A673 (cell line): ENCODE data around the gene PRIMPOL. TPM values are rescaled to one million over a fixed set of nuclear protein-coding genes. Genes with fewer than 3 reads are reported as not detected.
A peak's percentile ranks its signal among the peaks of the same experiment; 100 is the strongest.

Experiments
- BruUV-seq: library from RNA; stranded (reverse); fragments of 400-500 nt; replicated peaks from 2 replicates; lab custom pipeline; 2021; lab: Mats Ljungman, UMichigan
- CTCF ChIA-PET: fragments of 300-600 bp; sonication (Branson Sonifier 250); formaldehyde crosslinking; loops from one replicate; lab custom pipeline; 2022; ENCODE audit warnings: antibody characterized with exemption; lab: Charles Lee
- POLR2A ChIA-PET: fragments of 300-600 bp; sonication (Branson Sonifier 250); formaldehyde crosslinking; loops from one replicate; lab custom pipeline; 2022; ENCODE audit warnings: antibody characterized with exemption; ENCODE audit not compliant: low non-redundant PET; lab: Charles Lee
- DNase-seq: peaks from one replicate; pipeline ENCODE4 v3.0.0-alpha.2; 2015; ENCODE audit warnings: low spot score
- H3K27ac ChIP-seq: fragments of 200-600 bp; sonication (generic); 2 replicates; pipeline ENCODE4 v1.5.1; 2016; ENCODE audit warnings: mixed run types, low read depth, mild to moderate bottlenecking, mixed read lengths, antibody characterized with exemption, low read length; ENCODE audit not compliant: poor library complexity, severe bottlenecking
- H3K27me3 ChIP-seq: fragments of 200-600 bp; sonication (generic); replicated peaks from 2 replicates; pipeline ENCODE4 v1.6.1; 2017; ENCODE audit warnings: mixed run types, low read depth, mild to moderate bottlenecking, mixed read lengths, antibody characterized with exemption, low read length; ENCODE audit not compliant: insufficient read depth, poor library complexity
- H3K36me3 ChIP-seq: fragments of 200-600 bp; sonication (generic); 2 replicates; pipeline ENCODE4 v1.6.1; 2016; ENCODE audit warnings: mixed run types, mild to moderate bottlenecking, mixed read lengths, antibody characterized with exemption, low read length; ENCODE audit not compliant: insufficient read depth, poor library complexity, severe bottlenecking
- H3K4me1 ChIP-seq: fragments of 200-600 bp; sonication (generic); 2 replicates; pipeline ENCODE4 v1.6.1; 2017; ENCODE audit warnings: mixed run types, mild to moderate bottlenecking, mixed read lengths, antibody characterized with exemption, low read length; ENCODE audit not compliant: insufficient read depth, poor library complexity, severe bottlenecking
- H3K4me3 ChIP-seq: fragments of 200-600 bp; sonication (generic); 2 replicates; pipeline ENCODE4 v1.5.1; 2016; ENCODE audit warnings: low read depth, mixed run types, mild to moderate bottlenecking, mixed read lengths, low read length; ENCODE audit not compliant: poor library complexity, severe bottlenecking
- H3K9me3 ChIP-seq: fragments of 200-600 bp; sonication (generic); 2 replicates; pipeline ENCODE4 v1.6.1; 2016; ENCODE audit warnings: mixed run types, low read depth, mild to moderate bottlenecking, mixed read lengths, antibody characterized with exemption, low read length; ENCODE audit not compliant: poor library complexity, severe bottlenecking
- EZH2 ChIP-seq: fragments of 200-600 bp; sonication (generic); IDR thresholded peaks from 2 replicates; pipeline ENCODE4 v1.6.1; 2017; ENCODE audit warnings: borderline replicate concordance, low read depth, mild to moderate bottlenecking, mixed read lengths, antibody characterized with exemption, low read length; ENCODE audit not compliant: poor library complexity, severe bottlenecking
- intact Hi-C: fragments of 100-400 bp; cut with micrococcal nuclease; formaldehyde crosslinking; loops from one replicate; pipeline ENCODE4 v1.10.0; 2022; ENCODE audit not compliant: unreplicated experiment
- total RNA-seq: library from RNA; stranded (reverse); gene quantifications from 2 replicates; pipeline ENCODE4 v1.2.3, GENCODE V29; 2021
- TF ChIP-seq, protein P1 (sequence below): fragments of 300-800, 200-600 bp; sonication (generic); conservative IDR thresholded peaks from 2 replicates; pipeline ENCODE4 v1.5.1; 2017; ENCODE audit warnings: low read depth, mild to moderate bottlenecking, antibody characterized with exemption, low read length, moderate library complexity, mixed read lengths

The PRIMPOL gene
- total RNA-seq, 1 experiment from 2014 or later: 25.7 TPM

DNA sequence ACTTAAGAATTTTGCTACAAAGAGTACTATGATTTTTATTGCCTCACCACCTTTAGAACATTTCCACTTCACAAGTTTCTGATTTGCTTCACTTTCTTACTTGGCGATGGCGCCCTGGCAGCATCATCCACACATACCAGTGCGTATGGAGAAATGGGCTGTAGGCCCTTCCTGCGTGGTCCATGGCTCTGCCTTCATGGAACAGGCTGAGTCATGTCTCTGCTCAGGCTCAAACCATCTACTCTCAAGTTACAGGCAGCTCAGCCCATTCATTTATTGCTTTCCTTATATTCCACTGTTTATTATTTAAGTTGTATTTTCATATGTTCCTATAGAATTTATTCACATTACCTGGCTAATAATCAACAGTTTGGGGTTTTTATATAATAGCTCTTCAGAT is 21.4 kb upstream of the PRIMPOL start:
- H3K36me3 ChIP-seq: peaks cover 54% of the 10 kb centered on the region
- ChIA-PET POLR2A (no interaction called here), CTCF (no interaction called here)
- H3K4me1 ChIP-seq: no peaks in the 10 kb centered on the region
- no peak overlapping the region for H3K4me3 ChIP-seq
- BruUV-seq: TSS peak; percentile 54
- TF ChIP-seq, protein P1, sequence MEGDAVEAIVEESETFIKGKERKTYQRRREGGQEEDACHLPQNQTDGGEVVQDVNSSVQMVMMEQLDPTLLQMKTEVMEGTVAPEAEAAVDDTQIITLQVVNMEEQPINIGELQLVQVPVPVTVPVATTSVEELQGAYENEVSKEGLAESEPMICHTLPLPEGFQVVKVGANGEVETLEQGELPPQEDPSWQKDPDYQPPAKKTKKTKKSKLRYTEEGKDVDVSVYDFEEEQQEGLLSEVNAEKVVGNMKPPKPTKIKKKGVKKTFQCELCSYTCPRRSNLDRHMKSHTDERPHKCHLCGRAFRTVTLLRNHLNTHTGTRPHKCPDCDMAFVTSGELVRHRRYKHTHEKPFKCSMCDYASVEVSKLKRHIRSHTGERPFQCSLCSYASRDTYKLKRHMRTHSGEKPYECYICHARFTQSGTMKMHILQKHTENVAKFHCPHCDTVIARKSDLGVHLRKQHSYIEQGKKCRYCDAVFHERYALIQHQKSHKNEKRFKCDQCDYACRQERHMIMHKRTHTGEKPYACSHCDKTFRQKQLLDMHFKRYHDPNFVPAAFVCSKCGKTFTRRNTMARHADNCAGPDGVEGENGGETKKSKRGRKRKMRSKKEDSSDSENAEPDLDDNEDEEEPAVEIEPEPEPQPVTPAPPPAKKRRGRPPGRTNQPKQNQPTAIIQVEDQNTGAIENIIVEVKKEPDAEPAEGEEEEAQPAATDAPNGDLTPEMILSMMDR: no peak
- TF ChIP-seq EZH2: no peak
- intact Hi-C loops: no loop called here
- H3K27me3 ChIP-seq: no peaks in the 10 kb centered on the region
- no peaks in the 10 kb centered on the region for H3K9me3 ChIP-seq
- DNase-seq: no peak
- H3K27ac ChIP-seq: no peak overlapping the region

DNA sequence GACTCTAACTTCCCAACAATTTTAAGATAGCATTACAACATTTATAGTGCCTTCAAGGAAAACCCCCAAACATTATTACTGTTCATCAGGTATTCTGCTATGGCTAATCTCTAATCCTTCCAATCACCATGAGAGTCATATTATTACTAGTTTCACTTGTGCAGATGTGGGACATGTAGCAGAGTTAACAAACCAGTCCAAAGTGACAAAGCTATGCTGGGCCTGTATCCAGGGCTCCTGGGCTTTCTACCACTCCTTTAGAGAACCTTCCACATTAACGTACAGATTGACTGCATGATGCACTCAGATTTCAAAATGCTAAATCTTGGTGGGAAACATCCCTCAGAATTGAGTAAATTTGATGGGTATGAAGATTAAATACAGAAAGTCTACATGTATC is 16.7 kb upstream of the PRIMPOL start:
- no TSS peak for BruUV-seq

DNA sequence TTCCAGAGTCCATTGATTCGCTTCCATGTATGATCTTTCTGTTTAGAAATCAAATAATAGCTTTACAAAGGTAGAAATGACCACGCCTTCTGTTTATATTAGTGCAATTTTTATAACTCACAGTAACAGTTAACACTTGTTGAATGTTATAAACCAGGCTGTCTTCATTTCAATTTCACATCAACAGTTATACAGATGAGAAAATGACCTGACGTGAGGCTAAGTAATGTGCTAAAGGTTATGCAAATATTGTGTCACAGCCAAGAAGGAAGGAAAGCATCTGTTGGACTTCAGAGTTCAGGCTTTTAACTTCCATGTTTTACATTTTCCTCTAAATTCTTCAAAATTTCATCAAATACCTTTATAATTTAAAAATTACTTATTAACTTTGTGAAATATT is 14.2 kb upstream of the PRIMPOL start:
- CTCF ChIA-PET: no interaction called here
- no TSS peak for BruUV-seq
- POLR2A ChIA-PET: no interaction called here

More for the DNA sequence above, 16.7 kb upstream of the PRIMPOL start:
- Histone ChIP-seq H3K9me3 (no peaks in the 10 kb centered on the region), H3K4me3 (no peak overlapping the region), H3K36me3 (peaks cover 82% of the 10 kb centered on the region), H3K27me3 (no peaks in the 10 kb centered on the region), H3K27ac (no peak overlapping the region), H3K4me1 (no peaks in the 10 kb centered on the region)
- ChIA-PET POLR2A (no interaction called here), CTCF (interaction anchor here (0.5 kb wide), 1 partner anchor 154 kb away, joined by 3 read pairs; no protein-coding TSS in a partner anchor)
- TF ChIP-seq EZH2: no peak
- TF ChIP-seq, protein P1: no peak
- DNase-seq: no peak
- intact Hi-C loops: no loop called here

More for the DNA sequence above, 14.2 kb upstream of the PRIMPOL start:
- H3K27ac ChIP-seq: no peak overlapping the region
- intact Hi-C loops: no loop called here
- no peaks in the 10 kb centered on the region for H3K27me3 ChIP-seq
- H3K4me3 ChIP-seq: no peak overlapping the region
- H3K4me1 ChIP-seq: no peaks in the 10 kb centered on the region
- no peak for DNase-seq
- peaks cover 61% of the 10 kb centered on the region for H3K36me3 ChIP-seq
- H3K9me3 ChIP-seq: no peaks in the 10 kb centered on the region
- no peak for TF ChIP-seq EZH2
- TF ChIP-seq, protein P1: no peak
